Activated CD4-positive, CD25-positive, alpha-beta regulatory T cell treated with anti-CD3 and anti-CD28 coated beads, Interleukin-2, amount 50 U/mL, for 24 hours (primary cell): ENCODE measurements around the gene CCDC50.

Experiments used
- ATAC-seq, 2 donors: fragments of 150-1000 bp; cut with Tn5 transposase; one replicate each; pipeline ENCODE4 v1.10.0; 2021; ENCODE audit warnings: mild to moderate bottlenecking in 1 of 2, moderate library complexity in 1 of 2

CCDC50 gene

DNA sequence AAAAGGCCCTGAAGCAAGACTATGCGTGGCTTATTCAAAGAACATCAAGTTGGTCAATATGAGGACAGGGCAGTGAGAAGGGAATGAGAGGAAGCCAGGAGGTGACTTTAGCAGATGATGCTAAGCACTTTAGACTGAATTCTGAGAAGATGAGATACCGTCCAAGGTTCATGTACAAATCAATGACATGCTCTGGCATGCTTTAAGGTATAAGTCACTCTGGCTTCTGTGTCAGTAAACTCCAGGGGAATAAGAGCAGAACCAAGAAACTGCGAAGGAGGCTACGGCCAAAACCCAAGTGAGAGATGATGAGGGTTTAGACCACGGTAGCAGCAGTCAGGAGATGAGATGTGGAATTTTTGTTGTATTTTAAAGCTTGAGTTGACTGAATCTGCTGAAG is 8.9 kb upstream of the CCDC50 start:
- ATAC-seq = no peak

- ATAC-seq = no peak
These were observed 8.0 kb upstream of the CCDC50 start for GRCh38 chr3:191321019-191321767.

DNA sequence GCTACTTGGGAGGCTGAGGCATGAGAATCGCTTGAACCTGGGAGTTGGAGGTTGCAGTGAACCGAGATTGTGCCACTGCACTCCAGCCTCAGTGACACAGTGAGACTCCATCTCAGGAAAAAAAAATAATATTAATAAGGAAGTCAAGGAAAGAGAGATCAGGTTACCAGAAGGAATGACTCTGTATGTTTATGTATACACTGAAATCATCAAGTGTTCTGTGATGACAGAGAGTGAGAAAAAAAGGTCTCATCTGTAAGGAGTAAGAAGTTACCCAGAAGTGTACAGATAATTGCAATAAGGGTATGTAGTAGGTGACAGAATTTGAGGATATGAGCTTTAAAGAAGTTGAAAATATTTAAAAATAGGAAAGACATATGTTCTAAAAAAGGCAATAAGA is 4.3 kb upstream of the CCDC50 start:
- ATAC-seq = no peak

- ATAC-seq = no peak
These were observed 1.7 kb upstream of the CCDC50 start for GRCh38 chr3:191327526-191327925.

DNA sequence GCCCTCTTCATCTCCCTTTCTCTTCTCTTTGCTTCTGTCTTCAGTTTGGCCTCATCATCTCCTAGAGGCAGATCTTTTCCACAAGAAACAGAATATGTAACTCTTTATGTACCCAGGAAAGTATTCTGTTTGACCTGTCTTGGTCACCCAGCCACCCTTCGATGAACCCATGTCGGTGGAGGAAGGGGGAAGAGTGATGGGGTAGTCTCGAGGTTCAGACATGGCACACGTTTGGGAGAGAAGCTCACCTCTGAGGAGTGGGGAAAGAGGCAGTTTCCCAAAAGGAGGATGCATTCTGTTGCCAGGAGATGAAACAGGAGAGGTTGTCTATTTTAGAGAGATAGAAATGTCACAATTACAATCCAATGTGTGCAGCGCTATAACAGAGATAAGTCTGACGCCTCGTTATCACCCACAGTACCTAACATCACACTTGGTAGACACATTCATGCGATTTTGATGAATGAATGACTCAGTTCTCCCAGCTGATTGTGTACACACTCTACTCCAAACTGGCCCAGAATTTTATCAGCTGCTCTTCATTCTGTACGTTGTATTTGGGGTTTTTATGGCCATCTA is 722 bp upstream of the CCDC50 start:
- peak; percentile 69 to 72 for ATAC-seq

- ATAC-seq = peak in 1 of 2 donors; percentile 15
These were observed 698 bp downstream of the CCDC50 start, which contains the start of gene UTS2B for GRCh38 chr3:191329654-191330529. Gene UTS2B, minus strand, starts transcription at chr3:191330526. Its CDS starts 48,337 bp downstream, at chr3:191282189.

- ATAC-seq = no peak
These were observed 1.4 kb downstream of the CCDC50 start for GRCh38 chr3:191330530-191331048.

- ATAC-seq = no peak
These were observed 2.2 kb downstream of the CCDC50 start for GRCh38 chr3:191331388-191331787.

DNA sequence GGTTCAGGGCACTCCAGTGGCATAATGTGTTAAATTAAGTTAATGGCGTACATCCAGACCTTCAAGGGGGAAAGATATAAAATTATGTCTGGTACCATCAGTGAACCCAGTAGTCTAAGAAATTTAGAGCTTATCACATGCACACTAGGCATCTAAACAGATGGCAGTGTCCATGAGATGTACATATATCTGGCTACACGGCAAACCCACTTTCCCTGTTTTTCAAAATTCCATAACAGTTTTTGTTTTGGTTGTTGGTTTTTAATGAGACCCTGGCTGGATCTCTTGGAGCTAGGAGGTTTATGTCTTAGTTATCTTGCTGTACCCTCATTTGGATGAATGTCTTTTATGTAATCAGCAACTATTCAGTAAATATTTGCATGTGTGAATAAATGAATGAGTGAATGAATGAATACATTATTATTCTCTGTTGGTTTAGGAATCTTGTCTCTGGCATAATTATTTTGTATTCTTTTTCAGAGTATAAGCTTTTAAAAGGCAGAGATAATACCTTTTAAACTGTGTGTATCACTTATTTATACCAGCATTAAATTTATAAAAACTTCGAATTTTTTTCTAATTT is 4.2 kb downstream of the CCDC50 start:
- no peak for ATAC-seq

GRCh38 chr3:191334346-191334893 is 5.2 kb downstream of the CCDC50 start:
- no peak for ATAC-seq

DNA sequence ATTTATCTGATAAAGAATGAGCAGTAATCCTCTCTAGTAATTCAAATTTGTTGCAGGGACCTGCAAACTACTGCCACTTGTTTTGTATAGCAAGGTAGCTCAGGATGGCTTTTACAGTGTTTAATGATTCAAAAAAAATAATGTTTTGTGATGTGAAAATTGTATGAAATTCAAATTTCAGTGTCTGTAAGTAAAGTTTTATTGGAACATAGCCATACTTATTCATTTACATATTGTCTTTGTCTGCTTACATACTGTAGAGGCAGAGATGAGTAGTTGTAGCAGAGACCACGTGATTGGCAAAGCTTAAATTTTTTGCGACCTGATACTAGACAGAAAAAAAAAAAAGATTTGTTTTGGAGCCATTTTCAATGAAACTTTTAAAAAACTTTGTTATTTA is 7.6 kb downstream of the CCDC50 start:
- ATAC-seq = no peak

- no peak for ATAC-seq
These were observed 8.9 kb downstream of the CCDC50 start for GRCh38 chr3:191338177-191338488.

DNA sequence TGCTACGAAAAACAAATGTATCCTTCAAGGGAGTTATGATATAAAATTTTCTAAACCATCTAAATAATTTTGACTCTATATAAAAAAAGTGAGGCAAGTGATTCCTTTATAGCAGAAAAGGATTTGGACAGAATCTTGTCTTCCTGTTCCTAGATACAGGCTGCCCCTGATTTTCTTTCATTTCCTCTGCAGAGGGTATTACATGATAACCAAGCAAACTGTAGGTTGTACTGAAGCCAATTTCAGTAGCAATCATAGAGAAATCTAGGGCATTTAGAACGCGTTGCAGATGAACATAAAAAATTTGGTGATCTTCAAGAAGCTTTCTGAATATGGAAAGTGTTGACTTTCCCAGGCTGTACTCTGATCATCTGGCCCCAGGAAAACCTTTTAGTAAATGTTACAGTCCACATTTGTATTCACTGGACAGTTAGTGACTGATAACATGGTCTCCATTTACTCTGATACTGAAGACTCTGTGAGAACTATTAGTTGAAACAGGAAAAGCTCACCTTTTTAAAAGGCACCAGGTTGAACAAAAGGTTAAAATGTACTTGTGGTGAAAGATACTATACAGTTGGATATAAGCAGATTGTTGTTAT is 10.2 kb downstream of the CCDC50 start:
- ATAC-seq = no peak

- ATAC-seq = no peak
These were observed 11.2 kb downstream of the CCDC50 start for GRCh38 chr3:191340351-191340750.

DNA sequence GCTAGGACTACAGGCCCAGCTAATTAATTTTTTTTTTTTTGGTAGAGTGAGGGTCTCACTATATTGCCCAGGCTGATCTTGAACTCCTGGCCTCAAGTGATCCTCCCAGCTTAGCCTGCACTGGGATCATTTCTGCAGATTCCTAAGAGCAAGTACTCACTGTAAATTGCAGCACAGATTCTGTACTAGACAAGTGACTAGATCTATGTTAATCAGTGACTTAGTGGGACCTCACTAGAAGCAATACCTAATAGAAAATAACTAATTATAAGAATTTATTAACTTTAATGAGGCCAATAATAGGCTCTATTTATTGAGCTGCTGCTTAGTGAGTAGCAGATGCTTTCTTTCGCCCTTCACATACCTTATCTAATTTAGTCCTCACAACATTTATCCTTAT is 11.8 kb downstream of the CCDC50 start:
- ATAC-seq = no peak

DNA sequence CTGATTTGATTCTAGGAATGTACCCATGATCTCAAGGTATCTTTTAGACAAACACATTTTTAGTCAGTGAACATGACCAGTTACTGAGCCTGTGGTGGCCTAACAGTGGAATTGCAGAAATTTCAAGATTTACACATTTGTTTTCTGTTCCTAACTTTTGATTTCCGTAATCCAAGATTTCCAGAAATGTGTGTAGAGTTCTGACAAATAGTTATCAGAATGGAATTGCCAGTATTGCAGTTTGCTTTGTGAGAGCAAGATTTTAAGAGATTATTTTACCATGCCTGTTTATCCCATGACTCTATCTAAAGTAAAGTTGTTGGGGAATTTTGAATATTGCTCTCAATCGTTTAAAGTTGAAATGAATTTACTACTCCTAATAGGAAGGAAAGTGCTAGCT is 12.8 kb downstream of the CCDC50 start:
- ATAC-seq = no peak

GRCh38 chr3:191342411-191342810 is 13.2 kb downstream of the CCDC50 start:
- ATAC-seq = no peak

DNA sequence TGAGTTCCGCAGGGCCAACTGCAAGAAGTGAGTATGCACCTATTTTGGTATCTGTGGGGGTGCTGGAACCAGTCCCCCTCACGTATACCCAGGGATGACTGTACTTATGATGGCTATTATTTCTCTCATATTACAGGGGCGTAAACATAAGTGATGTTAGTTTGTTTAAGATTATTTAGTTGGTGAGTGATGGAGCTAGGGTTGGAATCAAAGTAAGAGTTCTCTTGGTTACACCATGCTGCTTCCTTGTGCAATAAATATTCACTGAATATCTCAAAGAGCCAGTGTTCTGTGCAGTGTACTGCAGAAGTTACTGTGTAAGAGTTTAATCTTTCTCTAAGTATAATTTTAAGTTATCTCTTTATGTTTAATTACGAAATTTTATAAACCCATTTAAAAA is 13.9 kb downstream of the CCDC50 start:
- ATAC-seq = no peak

- ATAC-seq = no peak
These were observed 14.7 kb downstream of the CCDC50 start for GRCh38 chr3:191343913-191344312.

GRCh38 chr3:191345334-191345733 is 16.1 kb downstream of the CCDC50 start:
- ATAC-seq = no peak

DNA sequence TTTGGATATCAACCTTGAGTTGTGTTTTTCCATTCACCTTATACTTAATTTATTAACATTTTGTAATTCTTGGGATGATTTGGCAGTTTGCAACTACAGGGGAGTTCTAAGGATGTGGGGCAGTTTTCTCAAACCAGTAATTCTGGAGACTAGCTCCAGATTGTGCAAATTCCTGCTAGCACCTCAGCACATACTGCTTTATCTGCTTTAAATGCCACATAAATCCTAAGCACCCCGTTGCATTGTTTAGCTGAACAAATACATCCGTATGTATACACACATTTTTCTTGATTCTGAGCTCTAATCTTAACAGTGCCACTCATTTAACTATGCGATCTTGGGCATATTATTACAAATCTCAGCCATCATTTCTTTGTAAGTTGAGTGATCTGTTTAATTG is 18.0 kb downstream of the CCDC50 start:
- ATAC-seq = no peak

DNA sequence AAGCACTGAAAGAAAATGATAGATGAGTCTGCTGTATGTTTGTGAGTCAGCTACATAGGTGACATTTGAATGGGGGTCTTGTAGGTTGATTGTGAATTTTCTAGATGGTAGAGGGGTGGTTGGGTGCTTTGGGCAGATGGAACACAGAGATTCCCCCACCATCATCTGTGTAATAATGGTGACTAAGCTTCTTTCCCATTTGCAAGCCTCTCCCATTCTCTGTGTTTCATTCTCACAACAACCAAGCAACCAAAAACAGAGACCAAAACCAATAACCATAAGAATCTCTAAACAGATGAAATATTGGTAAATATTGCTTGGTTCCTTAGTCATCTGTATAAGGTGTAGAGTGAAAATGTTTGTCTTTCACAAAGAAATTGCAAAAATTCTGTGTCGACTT is 18.9 kb downstream of the CCDC50 start:
- no peak for ATAC-seq
